Right kidney (tissue), 9 donors: ENCODE data around the gene LHX4.

Experiments used
- DNase-seq: peaks from one replicate; pipeline ENCODE4 v3.0.0-alpha.2; 2016
- long read RNA-seq, 8 donors: transcript quantifications; one replicate each; lab custom pipeline, GENCODE V29; 2026

LHX4 gene
- long read RNA-seq, donor 1, partial matches to known transcripts: 69 of 69 reads
- long read RNA-seq, donor 1, other reads (novel, unspliced or antisense): 0 of 69 reads
- long read RNA-seq, donor 2: 0 reads
- long read RNA-seq, donor 3: 0 reads
- long read RNA-seq, donor 4, partial matches to known transcripts: 80 of 80 reads
- long read RNA-seq, donor 4, other reads (novel, unspliced or antisense): 0 of 80 reads
- long read RNA-seq, donor 5, partial matches to known transcripts: 40 of 40 reads
- long read RNA-seq, donor 5, other reads (novel, unspliced or antisense): 0 of 40 reads
- long read RNA-seq, donor 6: 0 reads
- long read RNA-seq, donor 7, partial matches to known transcripts: 119 of 119 reads
- long read RNA-seq, donor 7, other reads (novel, unspliced or antisense): 0 of 119 reads
- long read RNA-seq, donor 8, partial matches to known transcripts: 48 of 48 reads
- long read RNA-seq, donor 8, other reads (novel, unspliced or antisense): 0 of 48 reads

GRCh38 chr1:180229483-180230415 is at the start of gene LHX4:
LHX4 (plus strand) TSS chr1:180230264; CDS start chr1:180230530, 266 bp downstream.
- DNase-seq: peak; percentile 81

GRCh38 chr1:180181048-180181447 is 49.0 kb upstream of the LHX4 start:
- DNase-seq: no peak

GRCh38 chr1:180181996-180182642 is 47.9 kb upstream of the LHX4 start:
- no peak for DNase-seq

- DNase-seq: no peak
Measured at GRCh38 chr1:180182643-180183311, 47.3 kb upstream of the LHX4 start.

DNA sequence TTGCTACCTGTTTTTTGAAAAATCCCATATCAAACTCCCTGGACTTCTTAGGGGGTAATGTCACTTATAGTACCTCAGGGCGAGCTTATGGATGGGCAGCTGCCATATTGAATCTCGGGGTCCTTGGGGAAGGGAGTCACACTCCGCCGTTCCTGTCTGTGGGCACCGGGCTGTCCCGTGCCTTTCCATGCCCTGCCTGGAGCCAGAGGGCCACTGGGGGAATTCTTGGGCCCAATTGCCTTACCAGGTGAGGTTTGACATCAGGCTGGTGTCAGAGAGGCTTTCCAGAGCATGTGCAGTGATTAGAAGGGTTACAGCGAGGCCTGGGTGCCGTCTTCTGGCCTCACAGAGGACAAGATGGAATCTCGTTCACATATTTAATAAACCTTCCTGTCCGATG is 46.6 kb upstream of the LHX4 start:
- no peak for DNase-seq

DNA sequence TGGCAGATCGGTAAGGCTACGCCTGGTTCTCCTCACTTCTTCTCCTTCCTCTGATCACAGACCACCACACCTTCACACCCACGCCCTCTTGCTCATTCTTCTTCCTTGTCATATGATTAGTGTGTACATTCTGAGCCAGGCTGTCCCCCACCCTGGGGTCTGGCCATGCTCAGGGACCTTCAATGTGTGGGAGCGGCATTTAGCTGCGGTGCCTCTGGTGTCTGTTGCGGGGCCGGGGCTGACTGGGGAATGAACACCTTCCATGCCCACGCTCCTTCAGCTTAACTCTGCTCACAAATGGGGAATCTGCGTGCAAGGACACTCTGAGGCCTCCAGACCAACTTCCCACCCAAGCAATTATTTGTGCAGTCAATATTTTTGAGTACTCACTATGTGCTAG is 46.0 kb upstream of the LHX4 start:
- no peak for DNase-seq

- DNase-seq: no peak
Measured at GRCh38 chr1:180185281-180185680, 44.8 kb upstream of the LHX4 start.

- DNase-seq: no peak
Measured at GRCh38 chr1:180185971-180186645, 44.0 kb upstream of the LHX4 start.

DNA sequence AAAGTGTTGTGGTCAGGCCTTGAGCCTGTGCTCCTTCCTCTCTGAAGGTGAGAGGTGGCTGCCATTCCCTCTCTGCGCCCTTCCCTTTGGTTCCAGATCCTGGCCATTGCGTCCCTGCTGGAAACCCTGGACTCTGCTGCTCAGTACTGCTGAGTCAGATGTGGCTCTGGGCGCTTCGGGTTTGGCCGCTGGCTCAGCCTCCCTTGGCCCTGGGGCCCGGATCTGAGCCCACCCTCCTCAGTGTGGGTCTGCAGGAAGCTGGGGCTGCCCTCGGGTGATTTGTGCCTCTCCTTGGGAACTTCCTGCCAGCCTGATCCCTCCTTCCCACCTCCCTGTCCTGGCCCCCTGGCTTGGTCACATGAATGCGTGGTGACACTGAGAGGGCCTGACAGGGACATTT is 43.2 kb upstream of the LHX4 start:
- DNase-seq: no peak

DNA sequence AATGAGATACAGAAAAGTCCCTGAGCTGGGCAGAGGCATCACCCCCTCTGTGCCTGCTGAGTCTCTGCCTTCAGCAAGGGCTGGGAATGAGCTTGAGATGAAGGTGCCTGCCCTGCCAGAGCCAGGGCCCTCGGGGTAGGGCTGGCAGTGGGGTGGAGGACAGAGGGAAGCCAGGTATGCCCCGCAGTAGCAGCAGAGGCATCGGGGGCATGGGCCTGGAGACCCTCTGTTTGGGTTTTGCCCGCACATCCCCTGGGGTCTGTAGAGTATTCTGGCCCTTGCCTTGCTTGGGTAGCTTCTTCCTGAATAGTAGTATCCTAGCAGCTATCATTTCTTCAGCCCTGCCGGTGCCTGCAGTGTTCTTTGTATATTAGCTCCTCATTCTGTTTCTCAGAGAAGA is 42.4 kb upstream of the LHX4 start:
- no peak for DNase-seq

GRCh38 chr1:180188091-180188506 is 42.0 kb upstream of the LHX4 start:
- peak; percentile 46 for DNase-seq

DNA sequence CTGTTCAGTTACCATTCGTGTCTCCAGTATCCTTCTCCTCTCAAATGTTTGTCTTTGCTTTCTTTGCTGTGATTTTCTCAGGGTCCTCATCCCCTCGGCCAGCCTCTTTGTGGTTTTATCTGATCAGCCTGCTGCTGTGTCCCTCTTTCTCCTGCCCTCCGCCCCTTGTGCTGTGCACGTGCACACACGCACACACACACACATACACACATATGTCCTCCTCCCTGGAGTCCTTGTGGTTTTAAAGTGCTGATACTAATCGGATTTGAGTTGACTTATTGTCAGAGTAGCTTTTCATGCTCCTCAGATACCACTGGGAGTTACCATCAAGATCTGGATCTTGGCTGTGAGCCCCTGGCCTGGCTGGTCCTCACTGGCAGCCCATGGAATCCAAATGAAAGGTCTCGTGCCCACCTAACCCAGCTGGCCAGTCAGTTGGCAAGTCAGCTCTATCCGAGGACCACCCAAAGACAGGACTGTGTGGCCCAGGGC is 41.3 kb upstream of the LHX4 start:
- no peak for DNase-seq

DNA sequence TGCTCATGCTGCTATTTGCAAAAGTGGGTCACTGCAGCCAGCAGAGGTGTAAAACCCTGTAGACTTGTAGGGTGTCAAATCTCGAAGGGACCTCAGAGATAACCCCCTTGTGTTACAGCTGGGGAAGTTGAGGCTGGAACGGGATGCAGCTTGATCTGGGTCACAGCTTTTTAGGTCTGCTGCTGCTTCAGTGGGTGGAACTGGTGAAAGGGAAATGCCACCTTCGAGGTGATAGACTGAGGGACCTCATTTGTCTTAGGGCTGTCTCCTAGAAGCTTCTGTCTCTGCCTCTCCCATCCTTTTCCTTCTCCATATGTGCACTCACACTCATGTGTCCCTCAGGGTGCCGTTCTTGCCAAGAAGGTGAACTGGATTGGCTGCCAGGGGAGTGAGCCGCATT is 40.0 kb upstream of the LHX4 start:
- DNase-seq: no peak

DNA sequence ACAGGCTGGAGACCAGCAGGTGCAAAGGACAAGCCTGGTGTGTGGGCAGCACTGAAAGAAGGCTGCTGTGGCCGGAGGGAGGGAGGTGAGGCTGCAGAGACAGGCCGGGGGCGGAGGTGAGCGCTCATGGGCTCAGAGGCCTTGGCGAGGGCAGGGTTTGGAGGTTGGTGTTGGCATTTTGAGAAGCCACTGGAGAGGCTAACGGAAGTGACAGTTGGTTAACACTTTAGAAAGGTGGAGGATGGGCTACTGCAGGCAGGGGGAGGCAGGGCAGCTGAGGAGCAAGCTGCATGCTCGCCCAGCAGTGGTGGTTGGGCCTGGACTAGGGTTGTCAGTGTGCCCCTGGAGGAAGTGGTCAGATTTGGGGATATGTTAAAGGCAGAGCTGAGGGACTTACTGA is 37.9 kb upstream of the LHX4 start:
- DNase-seq: no peak

GRCh38 chr1:180193141-180194047 is 36.7 kb upstream of the LHX4 start:
- no peak for DNase-seq

GRCh38 chr1:180194048-180194425 is 36.0 kb upstream of the LHX4 start:
- no peak for DNase-seq

GRCh38 chr1:180194546-180195207 is 35.4 kb upstream of the LHX4 start:
- no peak for DNase-seq

- no peak for DNase-seq
Measured at GRCh38 chr1:180195401-180195800, 34.7 kb upstream of the LHX4 start.

- DNase-seq: no peak
Measured at GRCh38 chr1:180195916-180196315, 34.1 kb upstream of the LHX4 start.
